ENCODE data around the gene RAB11FIP3. TPM values are rescaled to one million over a fixed set of nuclear protein-coding genes. Genes with fewer than 3 reads are reported as not detected.

Gene RAB11FIP3
- total RNA-seq, 1 donor from 2014 or later = 44.1 TPM

GRCh38 chr16:450785-451512 lies 25.5 kb downstream of the RAB11FIP3 start:
- Histone ChIP-seq H3K9me3 (no peaks in the 10 kb centered on the region), H3K4me3 (no peak overlapping the region), H3K27ac (no peak overlapping the region), H3K4me1 (peaks cover 4% of the 10 kb centered on the region), H3K36me3 (no peaks in the 10 kb centered on the region), H3K27me3 (no peaks in the 10 kb centered on the region)
- TF ChIP-seq, protein P1, sequence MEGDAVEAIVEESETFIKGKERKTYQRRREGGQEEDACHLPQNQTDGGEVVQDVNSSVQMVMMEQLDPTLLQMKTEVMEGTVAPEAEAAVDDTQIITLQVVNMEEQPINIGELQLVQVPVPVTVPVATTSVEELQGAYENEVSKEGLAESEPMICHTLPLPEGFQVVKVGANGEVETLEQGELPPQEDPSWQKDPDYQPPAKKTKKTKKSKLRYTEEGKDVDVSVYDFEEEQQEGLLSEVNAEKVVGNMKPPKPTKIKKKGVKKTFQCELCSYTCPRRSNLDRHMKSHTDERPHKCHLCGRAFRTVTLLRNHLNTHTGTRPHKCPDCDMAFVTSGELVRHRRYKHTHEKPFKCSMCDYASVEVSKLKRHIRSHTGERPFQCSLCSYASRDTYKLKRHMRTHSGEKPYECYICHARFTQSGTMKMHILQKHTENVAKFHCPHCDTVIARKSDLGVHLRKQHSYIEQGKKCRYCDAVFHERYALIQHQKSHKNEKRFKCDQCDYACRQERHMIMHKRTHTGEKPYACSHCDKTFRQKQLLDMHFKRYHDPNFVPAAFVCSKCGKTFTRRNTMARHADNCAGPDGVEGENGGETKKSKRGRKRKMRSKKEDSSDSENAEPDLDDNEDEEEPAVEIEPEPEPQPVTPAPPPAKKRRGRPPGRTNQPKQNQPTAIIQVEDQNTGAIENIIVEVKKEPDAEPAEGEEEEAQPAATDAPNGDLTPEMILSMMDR (IDR thresholded peaks at IDR 0.05) = no peak
- intact Hi-C loops (cut with DNase I) = no loop called here
- ATAC-seq = no peak
- DNase-seq = no peak

DNA sequence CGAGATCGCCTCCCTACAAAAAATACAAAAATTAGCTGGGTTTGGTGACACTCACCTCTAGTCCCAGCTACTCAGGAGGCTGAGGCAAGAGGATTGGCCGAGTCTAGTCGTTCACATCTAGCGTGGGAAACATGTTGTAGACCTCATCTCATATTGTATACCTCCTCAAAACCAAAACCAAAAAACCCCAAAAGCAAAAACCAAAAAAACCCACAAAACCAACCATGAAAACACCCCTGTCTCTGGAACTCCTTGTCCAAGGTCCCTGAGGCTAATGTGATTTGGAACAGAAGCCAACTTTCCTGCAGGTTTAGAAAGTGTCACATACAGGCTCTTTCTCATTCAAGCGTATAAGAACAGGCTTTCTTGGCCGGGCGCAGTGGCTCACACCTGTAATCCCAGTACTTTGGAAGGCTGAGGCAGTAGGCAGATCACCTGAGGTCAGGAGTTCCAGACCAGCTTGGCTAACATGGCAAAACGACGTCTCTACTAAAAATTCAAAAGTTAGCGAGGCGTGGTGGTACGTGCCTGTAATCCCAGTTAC lies 29.0 kb downstream of the RAB11FIP3 start:
- H3K4me3 ChIP-seq = no peak overlapping the region
- intact Hi-C loops (cut with DNase I) = no loop called here
- TF ChIP-seq, protein P1 (IDR thresholded peaks at IDR 0.05) = no peak
- no peaks in the 10 kb centered on the region for H3K9me3 ChIP-seq
- H3K4me1 ChIP-seq = peaks cover 18% of the 10 kb centered on the region
- no peak for DNase-seq
- no peak for ATAC-seq
- H3K27ac ChIP-seq = no peak overlapping the region
- no peaks in the 10 kb centered on the region for H3K36me3 ChIP-seq
- no peaks in the 10 kb centered on the region for H3K27me3 ChIP-seq

DNA sequence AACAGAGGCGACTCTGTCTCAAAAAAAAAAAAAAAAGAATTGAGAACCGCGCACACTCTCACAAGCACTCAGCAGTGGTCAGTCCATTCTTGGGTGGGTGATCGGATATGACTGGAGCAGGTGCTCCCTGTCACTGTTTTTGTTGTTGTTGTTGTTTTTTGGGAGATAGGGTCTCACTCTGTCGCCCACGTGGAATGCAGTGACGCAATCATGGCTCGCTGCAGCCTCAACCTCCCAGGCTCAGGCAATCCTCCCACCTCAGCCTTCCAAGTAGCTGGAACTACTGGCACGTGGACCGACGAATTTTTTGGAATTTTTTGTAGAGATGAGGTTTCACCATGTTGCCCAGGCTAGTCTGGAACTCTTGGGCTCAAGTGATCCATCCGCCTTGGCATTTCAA lies 30.0 kb downstream of the RAB11FIP3 start:
- no peak for DNase-seq
- Histone ChIP-seq H3K27ac (no peak overlapping the region), H3K4me1 (peaks cover 18% of the 10 kb centered on the region), H3K4me3 (no peak overlapping the region), H3K36me3 (no peaks in the 10 kb centered on the region), H3K9me3 (no peaks in the 10 kb centered on the region), H3K27me3 (no peaks in the 10 kb centered on the region)
- TF ChIP-seq, protein P1 (IDR thresholded peaks at IDR 0.05) = no peak
- no peak for ATAC-seq
- intact Hi-C loops (cut with DNase I) = no loop called here

DNA sequence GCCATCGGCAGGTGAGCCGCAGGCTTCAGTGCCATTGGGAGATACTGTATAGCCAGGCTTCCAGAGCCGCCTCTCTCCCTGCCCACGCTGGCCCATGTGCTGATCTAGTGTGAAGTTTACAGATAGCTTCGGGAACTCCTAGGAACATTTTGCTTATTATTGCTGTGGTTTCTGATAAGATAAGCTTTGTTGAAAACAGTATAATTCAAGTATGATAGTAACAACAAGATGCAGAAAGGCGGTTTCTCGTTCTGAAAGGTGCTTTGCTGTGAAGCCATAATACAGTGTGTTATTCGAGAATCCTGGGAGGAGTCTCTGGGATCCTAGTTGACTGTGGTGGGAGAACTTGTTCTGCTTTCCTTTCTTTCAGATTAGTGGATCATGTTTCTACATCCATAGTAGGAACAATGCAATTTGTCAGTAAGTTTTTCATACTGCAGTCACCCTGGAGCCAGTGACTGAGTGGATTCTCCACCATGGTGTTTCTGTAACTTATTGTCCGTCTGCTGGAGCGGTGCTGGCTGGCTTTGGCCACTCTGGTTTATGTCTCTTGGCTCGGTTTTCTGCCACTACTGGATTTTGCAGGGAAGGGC lies 31.5 kb downstream of the RAB11FIP3 start:
- ATAC-seq (peak; percentile 24), DNase-seq (no peak)
- Histone ChIP-seq H3K4me3 (no peak overlapping the region), H3K27ac (peak overlapping the region; percentile 77), H3K27me3 (no peaks in the 10 kb centered on the region), H3K4me1 (peaks cover 14% of the 10 kb centered on the region), H3K36me3 (peaks cover 10% of the 10 kb centered on the region), H3K9me3 (no peaks in the 10 kb centered on the region)
- intact Hi-C loops (cut with DNase I) = no loop called here
- TF ChIP-seq, protein P1 (IDR thresholded peaks at IDR 0.05) = no peak

DNA sequence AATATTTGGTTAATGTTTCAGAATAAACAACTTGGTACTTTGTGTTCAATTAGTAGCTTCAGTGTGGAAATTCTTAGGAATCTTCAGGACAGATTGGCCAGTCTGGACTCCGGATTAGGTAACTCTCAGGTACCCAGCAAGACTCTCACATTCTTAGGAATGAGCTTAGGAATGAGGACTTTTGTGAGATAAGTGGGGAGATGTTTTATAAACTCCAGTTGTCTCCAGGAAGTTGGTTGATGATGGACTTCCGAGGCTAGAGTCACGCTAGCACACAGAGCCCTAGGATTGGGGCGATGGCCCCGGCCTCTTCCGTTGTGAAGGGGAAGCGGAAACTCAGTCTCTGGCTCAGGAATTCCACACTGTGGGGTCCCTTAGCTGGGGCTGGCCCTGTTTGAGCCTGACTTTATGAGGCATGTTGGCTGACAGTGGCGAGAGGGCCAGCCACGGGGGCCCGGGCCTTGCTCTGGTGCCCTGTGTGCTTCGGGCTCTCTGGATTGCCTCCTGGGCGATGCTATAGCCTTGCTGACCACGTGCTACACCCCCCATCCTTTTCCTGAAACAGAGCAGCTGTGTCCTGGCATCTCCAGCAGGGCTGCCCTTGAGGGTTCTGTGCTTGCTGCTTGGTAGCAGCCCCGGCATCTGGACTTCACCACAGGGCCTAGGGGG lies 32.4 kb downstream of the RAB11FIP3 start:
- H3K4me1 ChIP-seq = peaks cover 14% of the 10 kb centered on the region
- H3K9me3 ChIP-seq = no peaks in the 10 kb centered on the region
- peak; percentile 66 for ATAC-seq
- H3K27me3 ChIP-seq = no peaks in the 10 kb centered on the region
- TF ChIP-seq, protein P1 (IDR thresholded peaks at IDR 0.05) = no peak
- H3K36me3 ChIP-seq = peaks cover 13% of the 10 kb centered on the region
- no peak overlapping the region for H3K4me3 ChIP-seq
- peak overlapping the region; percentile 77 for H3K27ac ChIP-seq
- intact Hi-C loops (cut with DNase I) = no loop called here
- no peak for DNase-seq

Measured in upper lobe of right lung (tissue), 1 donor.